SK-N-SH (cell line): Measurements from ENCODE around the gene ATP6V1B1. TPM values are rescaled to one million over a fixed set of nuclear protein-coding genes. Genes with fewer than 3 reads are reported as not detected.

Source experiments
- CHD2 ChIP-seq: fragments of 150-350 bp; IDR thresholded peaks from 2 replicates; pipeline ENCODE4 v1.6.1; 2018; ENCODE audit warnings: low read length; ENCODE audit not compliant: partially characterized antibody
- ELF1 ChIP-seq: IDR thresholded peaks from 2 replicates; pipeline ENCODE4 v1.4.0; 2012
- EP300 ChIP-seq, 2 experiments: IDR thresholded peaks; 2 replicates each; pipeline versions ENCODE4 v1.4.0 to v1.6.1; 2012; ENCODE audit warnings: borderline replicate concordance in 1 of 2, low read depth in 1 of 2, low read length in 1 of 2
- FOSL2 ChIP-seq: IDR thresholded peaks from 2 replicates; pipeline ENCODE4 v1.4.0; 2012; ENCODE audit warnings: low read depth, mild to moderate bottlenecking, moderate library complexity, borderline replicate concordance
- FOXM1 ChIP-seq: IDR thresholded peaks from 2 replicates; pipeline ENCODE4 v1.4.0; 2012; ENCODE audit warnings: low read depth, mild to moderate bottlenecking
- GABPA ChIP-seq: IDR thresholded peaks from 2 replicates; pipeline ENCODE4 v1.4.0; 2012; ENCODE audit warnings: low read depth, mild to moderate bottlenecking
- GATA2 ChIP-seq: sonication (generic); formaldehyde crosslinking; IDR thresholded peaks from 2 replicates; pipeline ENCODE4 v1.5.0; 2020; ENCODE audit warnings: mild to moderate bottlenecking, missing genetic modification reagents
- MAX ChIP-seq: IDR thresholded peaks from 2 replicates; pipeline ENCODE4 v1.4.0; 2012; ENCODE audit warnings: low read depth
- MXI1 ChIP-seq: IDR thresholded peaks from 2 replicates; pipeline ENCODE4 v1.6.1; 2012; ENCODE audit warnings: mild to moderate bottlenecking, low read depth, low read length, improper control_type of control experiment
- NFIC ChIP-seq: IDR thresholded peaks from 2 replicates; pipeline ENCODE4 v1.4.0; 2012; ENCODE audit warnings: borderline replicate concordance
- PBX3 ChIP-seq: IDR thresholded peaks from 2 replicates; pipeline ENCODE4; 2012
- POLR2AphosphoS5 ChIP-seq: IDR thresholded peaks from 2 replicates; pipeline ENCODE4 v1.6.1; 2012; ENCODE audit warnings: low read depth, low read length
- RAD21 ChIP-seq: IDR thresholded peaks from 2 replicates; pipeline ENCODE4 v1.6.1; 2012; ENCODE audit warnings: mild to moderate bottlenecking, low read length
- RXRA ChIP-seq: IDR thresholded peaks from 2 replicates; pipeline ENCODE4 v1.4.0; 2012; ENCODE audit warnings: low read depth, mild to moderate bottlenecking, borderline replicate concordance
- SIN3A ChIP-seq: IDR thresholded peaks from 2 replicates; pipeline ENCODE4 v1.6.1; 2012; ENCODE audit warnings: low read depth, mild to moderate bottlenecking, low read length, moderate library complexity, borderline replicate concordance
- TAF1 ChIP-seq: IDR thresholded peaks from 2 replicates; pipeline ENCODE4 v1.6.1; 2012; ENCODE audit warnings: low read depth, mild to moderate bottlenecking, low read length, moderate library complexity, borderline replicate concordance
- TEAD4 ChIP-seq: IDR thresholded peaks from 2 replicates; pipeline ENCODE4 v1.4.0; 2012; ENCODE audit warnings: mild to moderate bottlenecking, borderline replicate concordance; ENCODE audit not compliant: insufficient read depth
- YY1 ChIP-seq: IDR thresholded peaks from 2 replicates; pipeline ENCODE4 v1.4.0; 2012; ENCODE audit warnings: low read depth, mild to moderate bottlenecking
- polyA plus RNA-seq, 3 experiments: library from polyadenylated mRNA; depleted of rRNA; stranded (reverse); fragments of >200 nt; gene quantifications; 2 replicates each; pipeline ENCODE4 v1.2.3, GENCODE V29; 2012
- TF ChIP-seq, protein P1 (sequence below): fragments of 150-350 bp; IDR thresholded peaks from 2 replicates; pipeline ENCODE4 v1.6.1; 2017; ENCODE audit warnings: antibody characterized with exemption, low read length, low read depth, borderline replicate concordance
- TF ChIP-seq, protein P2 (sequence below): IDR thresholded peaks from 2 replicates; pipeline ENCODE4 v1.4.0; 2012; ENCODE audit warnings: low read depth, borderline replicate concordance
- TF ChIP-seq, protein P3 (sequence below): fragments of 200-600 bp; sonication (generic); IDR thresholded peaks from 2 replicates; pipeline ENCODE4 v1.6.1; 2017; ENCODE audit warnings: antibody characterized with exemption, mild to moderate bottlenecking, moderate library complexity

The ATP6V1B1 gene
- polyA plus RNA-seq, 1 of the 3 experiments (the other 2 are of a cell fraction), result 4.9 TPM

GRCh38 chr2:71000780-71001591, 65.3 kb downstream of the ATP6V1B1 start (continued):
- TF ChIP-seq SIN3A (no peak), GABPA (peak; percentile 74), NFIC (no peak), MAX (no peak), EP300 (IDR thresholded peaks at IDR 0.05; ENCODE audit: borderline replicate concordance in 1 of 2, low read depth in 1 of 2, low read length in 1 of 2) (no peak), RXRA (no peak), RAD21 (peak; percentile 53), PBX3 (no peak), POLR2AphosphoS5 (no peak), ELF1 (peak; percentile 30; the same call in 1 of the 2 replicates), TEAD4 (no peak), TAF1 (no peak), FOXM1 (no peak), FOSL2 (no peak), YY1 (no peak), CHD2 (no peak), GATA2 (CRISPR knock-in tag) (no peak), MXI1 (no peak; the same call in 1 of the 2 replicates)
- TF ChIP-seq, protein P1, sequence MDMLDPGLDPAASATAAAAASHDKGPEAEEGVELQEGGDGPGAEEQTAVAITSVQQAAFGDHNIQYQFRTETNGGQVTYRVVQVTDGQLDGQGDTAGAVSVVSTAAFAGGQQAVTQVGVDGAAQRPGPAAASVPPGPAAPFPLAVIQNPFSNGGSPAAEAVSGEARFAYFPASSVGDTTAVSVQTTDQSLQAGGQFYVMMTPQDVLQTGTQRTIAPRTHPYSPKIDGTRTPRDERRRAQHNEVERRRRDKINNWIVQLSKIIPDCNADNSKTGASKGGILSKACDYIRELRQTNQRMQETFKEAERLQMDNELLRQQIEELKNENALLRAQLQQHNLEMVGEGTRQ, result no peak
- TF ChIP-seq, protein P2, sequence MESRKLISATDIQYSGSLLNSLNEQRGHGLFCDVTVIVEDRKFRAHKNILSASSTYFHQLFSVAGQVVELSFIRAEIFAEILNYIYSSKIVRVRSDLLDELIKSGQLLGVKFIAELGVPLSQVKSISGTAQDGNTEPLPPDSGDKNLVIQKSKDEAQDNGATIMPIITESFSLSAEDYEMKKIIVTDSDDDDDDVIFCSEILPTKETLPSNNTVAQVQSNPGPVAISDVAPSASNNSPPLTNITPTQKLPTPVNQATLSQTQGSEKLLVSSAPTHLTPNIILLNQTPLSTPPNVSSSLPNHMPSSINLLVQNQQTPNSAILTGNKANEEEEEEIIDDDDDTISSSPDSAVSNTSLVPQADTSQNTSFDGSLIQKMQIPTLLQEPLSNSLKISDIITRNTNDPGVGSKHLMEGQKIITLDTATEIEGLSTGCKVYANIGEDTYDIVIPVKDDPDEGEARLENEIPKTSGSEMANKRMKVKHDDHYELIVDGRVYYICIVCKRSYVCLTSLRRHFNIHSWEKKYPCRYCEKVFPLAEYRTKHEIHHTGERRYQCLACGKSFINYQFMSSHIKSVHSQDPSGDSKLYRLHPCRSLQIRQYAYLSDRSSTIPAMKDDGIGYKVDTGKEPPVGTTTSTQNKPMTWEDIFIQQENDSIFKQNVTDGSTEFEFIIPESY, result no peak
- TF ChIP-seq, protein P3, sequence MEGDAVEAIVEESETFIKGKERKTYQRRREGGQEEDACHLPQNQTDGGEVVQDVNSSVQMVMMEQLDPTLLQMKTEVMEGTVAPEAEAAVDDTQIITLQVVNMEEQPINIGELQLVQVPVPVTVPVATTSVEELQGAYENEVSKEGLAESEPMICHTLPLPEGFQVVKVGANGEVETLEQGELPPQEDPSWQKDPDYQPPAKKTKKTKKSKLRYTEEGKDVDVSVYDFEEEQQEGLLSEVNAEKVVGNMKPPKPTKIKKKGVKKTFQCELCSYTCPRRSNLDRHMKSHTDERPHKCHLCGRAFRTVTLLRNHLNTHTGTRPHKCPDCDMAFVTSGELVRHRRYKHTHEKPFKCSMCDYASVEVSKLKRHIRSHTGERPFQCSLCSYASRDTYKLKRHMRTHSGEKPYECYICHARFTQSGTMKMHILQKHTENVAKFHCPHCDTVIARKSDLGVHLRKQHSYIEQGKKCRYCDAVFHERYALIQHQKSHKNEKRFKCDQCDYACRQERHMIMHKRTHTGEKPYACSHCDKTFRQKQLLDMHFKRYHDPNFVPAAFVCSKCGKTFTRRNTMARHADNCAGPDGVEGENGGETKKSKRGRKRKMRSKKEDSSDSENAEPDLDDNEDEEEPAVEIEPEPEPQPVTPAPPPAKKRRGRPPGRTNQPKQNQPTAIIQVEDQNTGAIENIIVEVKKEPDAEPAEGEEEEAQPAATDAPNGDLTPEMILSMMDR, result peak; percentile 96
